Fibroblast of villous mesenchyme (primary cell): ENCODE results near the gene MTRF1. TPM values are rescaled to one million over a fixed set of nuclear protein-coding genes. Genes with fewer than 3 reads are reported as not detected.

Source experiments
- DNase-seq: peaks from one replicate; pipeline ENCODE4 v3.0.0-alpha.2; 2010; ENCODE audit warnings: low read depth
- H3K4me3 ChIP-seq: 2 replicates; pipeline ENCODE4 v1.5.1; 2011; ENCODE audit warnings: low read depth, mild to moderate bottlenecking, low read length
- total RNA-seq: library from RNA; depleted of rRNA; stranded (reverse); fragments of >200 nt; gene quantifications from 2 replicates; pipeline ENCODE4 v1.2.3, GENCODE V29; 2012
- TF ChIP-seq, protein P1 (sequence below): IDR thresholded peaks from 2 replicates; pipeline ENCODE4 v1.5.1; 2012; ENCODE audit warnings: low read depth, mild to moderate bottlenecking, low read length; ENCODE audit not compliant: insufficient read depth

Gene MTRF1
- total RNA-seq, 1 donor: 16.4 TPM

DNA sequence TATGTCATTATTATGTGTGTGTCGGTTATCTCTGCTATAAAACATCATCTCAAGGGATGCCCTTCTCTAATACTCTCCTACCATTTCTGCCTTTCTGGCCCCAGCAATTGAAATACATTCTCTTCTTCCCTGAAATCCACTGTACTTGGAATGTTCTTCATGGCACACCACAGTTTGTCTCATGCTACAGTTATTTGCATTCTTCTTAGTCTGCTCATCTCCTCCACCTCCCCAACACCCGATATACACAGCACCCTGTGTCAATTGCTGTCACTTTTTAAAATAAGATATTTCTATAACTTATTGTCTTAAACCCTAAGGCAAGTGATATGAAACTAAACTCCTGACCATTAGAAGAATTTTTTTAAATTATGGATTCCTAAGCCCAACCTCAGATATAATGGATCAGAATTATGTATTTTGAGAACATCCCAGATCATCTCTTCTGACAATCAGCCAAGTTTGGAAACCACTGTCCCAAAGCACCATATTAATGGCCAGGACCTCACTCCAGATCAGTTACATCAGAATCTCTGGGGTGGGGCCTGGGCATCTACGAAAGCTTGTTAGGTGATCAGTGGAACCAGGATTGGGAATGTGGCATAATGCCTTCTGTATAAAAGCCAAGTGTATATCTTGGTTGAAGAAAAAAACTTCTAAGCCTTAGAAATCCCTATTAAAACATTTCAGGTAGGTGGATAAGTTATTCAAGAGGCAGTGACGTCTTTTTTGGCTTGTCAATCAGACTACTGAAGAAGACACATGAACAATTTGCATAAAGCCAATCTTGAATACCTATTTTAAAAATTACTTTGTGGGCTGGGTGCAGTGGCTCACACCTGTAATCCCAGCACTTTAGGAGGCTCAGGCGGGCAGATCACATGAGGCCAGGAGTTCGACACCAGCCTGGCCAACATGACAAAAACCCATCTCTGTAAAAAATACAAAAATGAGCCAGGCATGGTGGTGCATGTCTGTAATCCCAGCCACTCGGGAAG is 39.0 kb downstream of the MTRF1 start:
- TF ChIP-seq, protein P1, sequence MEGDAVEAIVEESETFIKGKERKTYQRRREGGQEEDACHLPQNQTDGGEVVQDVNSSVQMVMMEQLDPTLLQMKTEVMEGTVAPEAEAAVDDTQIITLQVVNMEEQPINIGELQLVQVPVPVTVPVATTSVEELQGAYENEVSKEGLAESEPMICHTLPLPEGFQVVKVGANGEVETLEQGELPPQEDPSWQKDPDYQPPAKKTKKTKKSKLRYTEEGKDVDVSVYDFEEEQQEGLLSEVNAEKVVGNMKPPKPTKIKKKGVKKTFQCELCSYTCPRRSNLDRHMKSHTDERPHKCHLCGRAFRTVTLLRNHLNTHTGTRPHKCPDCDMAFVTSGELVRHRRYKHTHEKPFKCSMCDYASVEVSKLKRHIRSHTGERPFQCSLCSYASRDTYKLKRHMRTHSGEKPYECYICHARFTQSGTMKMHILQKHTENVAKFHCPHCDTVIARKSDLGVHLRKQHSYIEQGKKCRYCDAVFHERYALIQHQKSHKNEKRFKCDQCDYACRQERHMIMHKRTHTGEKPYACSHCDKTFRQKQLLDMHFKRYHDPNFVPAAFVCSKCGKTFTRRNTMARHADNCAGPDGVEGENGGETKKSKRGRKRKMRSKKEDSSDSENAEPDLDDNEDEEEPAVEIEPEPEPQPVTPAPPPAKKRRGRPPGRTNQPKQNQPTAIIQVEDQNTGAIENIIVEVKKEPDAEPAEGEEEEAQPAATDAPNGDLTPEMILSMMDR: no peak
- no peak overlapping the region for H3K4me3 ChIP-seq
- DNase-seq: peak; percentile 53

DNA sequence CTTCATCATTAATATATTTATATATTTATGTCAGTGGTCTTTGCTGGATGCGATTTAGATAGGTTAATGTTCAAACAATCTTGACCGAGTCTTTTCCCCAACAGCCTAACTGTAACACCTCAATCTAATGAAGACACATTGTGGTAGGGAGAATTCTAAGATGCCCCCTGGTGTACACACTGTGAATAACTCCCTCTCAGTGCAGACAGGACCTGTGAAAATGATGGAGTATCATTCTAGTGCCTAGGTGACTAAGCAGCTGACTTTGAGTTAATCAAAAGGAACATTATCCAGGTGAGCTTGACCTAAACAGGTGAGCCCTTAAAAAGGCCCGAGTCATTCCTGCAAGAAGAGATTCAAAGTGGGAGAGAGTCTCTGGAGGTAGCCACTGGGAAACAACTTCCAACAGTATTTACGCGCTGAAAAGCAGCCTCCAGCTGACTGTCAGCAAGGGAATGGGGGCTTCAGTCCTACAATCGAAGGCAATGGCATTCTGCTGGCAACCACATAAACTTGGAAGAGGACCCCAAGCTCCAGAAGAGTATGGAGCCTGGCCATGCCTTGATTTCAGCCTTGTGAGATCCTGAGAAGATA is 41.0 kb downstream of the MTRF1 start:
- H3K4me3 ChIP-seq: no peak overlapping the region
- DNase-seq: peak; percentile 58
- TF ChIP-seq, protein P1: peak; percentile 86

DNA sequence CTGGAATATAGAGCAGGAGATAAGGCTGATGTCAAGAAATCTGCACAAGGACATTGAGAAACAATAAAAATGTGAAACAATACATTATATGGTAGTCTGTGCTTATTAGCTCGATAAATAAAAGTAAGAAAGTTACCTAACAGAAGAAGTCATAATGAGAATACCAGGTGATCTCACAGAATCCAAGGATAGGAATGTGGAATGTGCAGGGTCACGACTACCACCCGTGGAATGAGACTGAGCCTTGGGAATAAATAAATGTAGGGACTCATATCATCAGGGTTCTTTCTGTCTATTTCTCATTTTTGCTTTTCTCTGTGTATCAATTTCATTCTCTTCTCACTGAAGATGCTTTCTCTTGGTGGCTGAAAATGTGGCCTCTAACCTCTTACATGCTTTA is 43.0 kb downstream of the MTRF1 start:
- DNase-seq: no peak
- TF ChIP-seq, protein P1: no peak
- no peak overlapping the region for H3K4me3 ChIP-seq

DNA sequence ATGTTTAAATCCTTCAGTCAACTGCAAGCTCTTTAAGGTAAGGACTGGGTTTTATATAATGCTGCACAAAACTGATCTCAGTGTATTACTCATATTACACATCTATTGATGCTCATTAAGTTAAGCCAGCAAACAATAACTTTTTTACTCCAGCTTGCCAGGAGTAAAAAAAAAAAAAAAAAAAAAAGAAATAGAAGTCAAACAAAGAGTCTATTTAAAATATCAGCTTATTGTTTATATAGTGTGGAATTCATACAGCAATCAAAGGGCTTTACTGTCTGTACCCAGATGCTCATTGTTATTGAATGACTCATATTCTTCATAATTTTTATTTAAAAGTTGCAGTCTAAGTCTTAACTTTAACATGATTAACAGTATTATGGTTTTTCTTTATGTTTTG is 47.2 kb downstream of the MTRF1 start:
- no peak overlapping the region for H3K4me3 ChIP-seq
- peak; percentile 49 for DNase-seq
- TF ChIP-seq, protein P1: no peak

DNA sequence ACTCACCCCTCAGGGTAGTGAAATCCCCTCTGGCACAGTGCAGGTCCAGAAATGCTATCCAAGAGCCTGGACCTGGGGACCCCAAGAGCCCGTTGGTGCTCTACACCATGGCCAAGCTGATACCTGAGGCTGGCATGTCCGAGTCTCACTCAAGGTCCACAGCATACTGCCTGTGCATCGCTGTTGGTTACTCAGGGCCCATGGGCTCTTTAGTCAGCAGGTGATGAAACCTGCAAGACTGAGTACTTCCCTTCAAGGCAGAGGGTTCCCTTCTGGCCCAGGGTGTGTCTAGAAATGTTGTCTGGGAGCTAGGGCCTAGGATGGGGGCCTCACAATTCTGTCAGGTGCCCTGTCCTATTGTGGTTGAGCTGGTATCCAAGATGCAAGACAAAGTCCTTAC is 49.5 kb downstream of the MTRF1 start:
- TF ChIP-seq, protein P1: no peak
- no peak for DNase-seq
- no peak overlapping the region for H3K4me3 ChIP-seq

DNA sequence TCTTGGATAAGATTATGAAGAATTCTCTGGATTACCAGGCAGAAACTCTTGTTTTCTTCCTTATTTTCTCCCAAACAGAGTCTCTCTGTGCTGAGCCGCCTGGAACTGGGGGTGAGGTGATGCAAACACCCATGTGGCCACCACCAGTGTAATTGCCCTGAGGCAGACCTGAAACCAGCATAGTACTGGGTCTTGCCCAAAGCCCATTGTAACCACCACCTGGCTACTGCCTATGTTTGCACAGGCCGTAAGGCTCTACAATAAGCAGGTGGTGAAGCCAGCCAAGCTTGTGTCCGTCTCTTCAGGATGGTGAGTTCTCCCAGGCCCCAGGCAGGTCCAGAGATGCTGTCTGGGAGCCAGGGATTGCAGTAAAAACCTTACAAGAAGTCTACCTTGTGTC is 50.1 kb downstream of the MTRF1 start:
- H3K4me3 ChIP-seq: no peak overlapping the region
- DNase-seq: no peak
- TF ChIP-seq, protein P1: no peak
